Activated effector memory CD4-positive, alpha-beta T cell treated with anti-CD3 and anti-CD28 coated beads, Interleukin-2, amount 50 U/mL, for 16 hours (primary cell): Measurements from ENCODE around the gene DCANP1.
"Not testable (repeated sequence)": the region's sequence is repeated elsewhere in the genome, so short reads cannot be mapped to it uniquely, and the experiment has no call there.

ENCODE experiments used
- DNase-seq: peaks from one replicate; pipeline ENCODE4 v3.0.0-alpha.2; 2020

The DCANP1 gene, protein sequence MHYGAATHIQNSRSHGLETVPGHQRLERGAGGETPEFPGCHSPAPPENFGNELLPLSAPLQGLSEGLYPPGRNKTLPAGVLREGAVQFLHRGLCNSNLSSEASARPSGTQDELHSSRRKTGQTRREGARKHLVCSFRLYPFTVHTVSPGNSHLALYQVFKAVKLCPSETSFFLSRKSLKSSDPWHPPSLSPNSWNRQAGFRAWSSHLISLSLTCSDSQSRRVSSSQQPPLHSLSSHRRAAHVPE

DNA sequence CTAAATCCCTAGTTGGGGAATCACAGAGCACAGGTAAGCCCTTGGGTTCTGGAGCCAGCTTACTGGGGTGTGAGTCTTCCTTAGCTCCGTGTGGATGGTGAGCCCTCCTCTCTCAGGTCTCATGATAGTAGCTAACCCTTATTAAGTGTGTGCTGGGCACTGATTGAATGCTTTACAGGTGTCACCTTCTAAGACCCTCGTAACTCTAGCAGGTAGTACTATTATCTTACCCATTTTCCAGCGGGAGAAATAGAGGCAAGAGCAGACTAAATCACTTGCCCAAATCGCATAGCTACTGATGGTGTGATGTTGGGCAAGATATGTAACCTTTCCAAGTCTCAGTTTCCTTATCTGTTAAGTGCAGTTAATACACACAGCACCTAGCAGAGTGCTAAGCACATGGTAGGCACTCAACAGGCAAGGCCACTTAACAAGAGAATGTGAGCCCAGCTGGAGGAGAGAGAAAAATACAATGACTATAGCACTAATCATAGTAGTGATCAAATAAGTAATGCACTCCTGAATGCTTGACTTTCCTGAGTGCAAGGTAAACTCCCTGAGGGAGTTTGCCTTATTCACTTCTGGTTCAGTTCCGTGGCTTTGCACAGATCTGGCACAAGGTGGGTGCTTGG is at the start of gene DCANP1:
DCANP1 (minus strand) TSS at position 51 of the 632 bp plus-strand sequence. CDS start 240 bp downstream, outside the sequence.
- DNase-seq = no peak

DNA sequence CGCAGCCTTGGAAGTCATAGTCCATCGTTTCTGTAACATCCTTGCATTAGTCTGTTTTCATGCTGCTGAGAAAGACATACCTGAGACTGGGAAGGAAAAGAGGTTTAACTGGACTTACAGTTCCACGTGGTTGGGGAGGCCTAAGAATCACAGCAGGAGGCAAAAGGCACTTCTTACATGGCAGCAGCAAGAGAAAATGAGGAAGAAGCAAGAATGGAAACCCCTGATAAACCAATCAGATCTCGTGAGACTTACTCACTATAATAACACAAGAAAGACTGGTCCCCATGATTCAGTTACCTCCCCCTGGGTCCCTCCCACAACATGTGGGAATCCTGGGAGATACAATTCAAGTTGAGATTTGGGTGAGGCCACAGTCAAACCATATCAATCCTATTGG is 48.4 kb upstream of the DCANP1 start:
- DNase-seq = not testable (repeated sequence)

GRCh38 chr5:135494196-135494595 is 47.0 kb upstream of the DCANP1 start:
- DNase-seq = no peak

DNA sequence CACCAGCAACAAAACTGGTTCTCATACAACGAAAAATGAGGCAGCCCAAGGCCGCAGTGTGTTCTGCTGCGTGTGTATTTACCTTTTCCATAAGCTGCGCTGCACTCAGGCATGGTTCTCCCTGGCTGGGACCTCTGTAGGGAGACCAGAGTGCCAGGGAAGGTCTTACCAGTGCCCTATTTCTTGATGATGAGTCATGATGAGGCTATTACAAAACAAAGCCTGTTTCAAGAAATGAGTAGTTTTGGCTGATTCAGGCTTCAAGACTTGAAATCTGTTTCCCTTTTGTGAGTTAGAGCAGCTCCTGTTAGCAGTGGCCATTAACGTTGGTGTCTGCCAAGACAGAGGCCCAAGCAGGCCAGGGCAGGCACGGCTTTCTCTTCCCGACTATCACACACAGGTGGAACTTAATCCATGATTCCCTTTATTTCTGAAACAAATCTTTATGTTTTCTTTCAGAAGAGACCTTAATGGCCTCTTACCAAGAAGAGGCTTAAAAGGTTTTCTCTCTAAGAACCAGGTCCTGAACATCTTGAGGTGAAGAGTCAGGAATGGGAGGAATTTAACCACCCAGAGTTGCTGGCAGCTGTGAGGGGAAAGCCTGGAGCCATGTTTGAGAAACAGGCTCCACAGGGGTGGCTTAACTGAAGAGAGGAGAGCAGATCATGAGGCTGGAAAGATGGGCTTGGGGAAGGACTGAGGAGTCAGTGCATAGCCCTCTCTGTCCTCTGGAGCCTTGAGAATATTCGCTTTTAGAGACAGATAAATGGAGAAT is 46.4 kb upstream of the DCANP1 start:
- no peak for DNase-seq

DNA sequence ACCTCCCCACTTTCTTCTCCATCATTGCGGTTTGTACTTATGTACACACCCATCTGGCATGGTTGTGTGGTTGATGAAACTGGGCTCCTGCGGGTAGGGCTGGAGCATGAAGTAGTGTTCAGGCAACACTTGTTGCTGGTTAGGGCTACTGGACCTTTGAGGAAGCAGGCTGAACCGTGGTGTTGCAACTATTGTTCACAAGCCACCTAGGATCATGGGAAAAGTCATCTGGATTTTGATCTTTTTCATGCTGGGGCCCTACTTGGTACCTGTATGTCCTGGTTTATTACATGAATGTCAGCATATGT is 45.1 kb upstream of the DCANP1 start:
- no peak for DNase-seq

DNA sequence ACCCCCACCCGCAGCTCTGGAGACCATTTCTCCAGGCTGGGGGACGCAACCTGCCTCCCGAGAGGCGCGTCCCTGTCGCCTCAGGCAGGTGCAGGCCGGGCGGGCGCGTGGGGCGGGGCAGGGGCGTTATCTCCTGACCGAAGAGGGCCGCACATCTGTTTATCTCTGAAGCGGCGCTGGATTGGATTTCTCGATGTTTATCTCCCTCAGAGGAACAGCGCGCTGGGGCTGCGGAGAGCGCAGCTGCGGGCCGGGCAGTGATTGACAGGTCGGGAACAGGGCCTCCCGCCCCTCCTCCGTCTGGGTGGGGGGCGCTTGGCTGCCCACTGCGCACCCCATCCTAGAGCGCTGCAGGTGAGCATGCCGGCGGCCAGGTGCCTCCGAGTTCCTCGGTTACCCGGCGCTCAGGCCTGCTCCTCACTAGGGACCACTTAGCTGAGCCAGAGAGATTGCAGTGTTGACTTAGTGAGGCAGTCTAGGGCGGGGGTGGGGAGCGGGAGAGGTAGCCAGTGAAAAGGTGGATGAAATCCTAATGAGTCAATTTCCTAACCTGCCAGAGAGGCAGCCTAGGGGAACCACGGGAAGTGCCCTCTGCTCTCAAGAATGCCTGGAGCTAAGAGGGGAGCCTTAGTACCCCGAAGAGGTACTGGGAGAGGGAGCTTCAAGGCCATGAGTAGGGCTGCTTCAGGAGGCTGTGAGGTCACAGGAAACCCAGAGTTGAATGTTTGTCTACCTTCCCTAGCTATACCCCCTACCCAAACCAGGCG is 44.6 kb upstream of the DCANP1 start:
- peak; percentile 37 for DNase-seq

DNA sequence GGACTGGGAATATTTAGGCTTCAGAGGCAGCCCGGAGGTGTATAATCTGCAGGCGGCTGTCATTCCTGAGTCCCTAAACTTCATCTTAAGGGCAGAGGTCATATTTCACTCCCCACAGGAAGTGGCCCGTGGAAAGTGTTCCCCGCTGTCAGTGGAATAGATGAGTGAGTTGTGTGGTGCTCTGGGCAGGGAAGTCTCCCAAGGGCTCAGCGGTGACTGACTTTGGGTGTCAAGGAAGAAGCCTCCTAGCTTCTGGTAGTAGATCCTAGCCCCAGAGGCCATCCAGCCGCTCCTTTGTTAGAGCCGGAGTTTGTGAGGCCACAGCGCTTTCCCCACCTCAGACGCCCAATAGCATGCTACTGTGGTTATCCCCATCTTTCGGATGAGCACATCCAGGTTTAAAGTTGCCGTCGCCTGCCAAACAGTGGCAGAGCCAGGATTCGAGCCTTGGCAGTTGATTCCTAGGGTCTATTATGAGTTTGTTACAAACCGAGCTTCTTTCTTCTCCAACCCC is 43.9 kb upstream of the DCANP1 start:
- peak; percentile 56 for DNase-seq

DNA sequence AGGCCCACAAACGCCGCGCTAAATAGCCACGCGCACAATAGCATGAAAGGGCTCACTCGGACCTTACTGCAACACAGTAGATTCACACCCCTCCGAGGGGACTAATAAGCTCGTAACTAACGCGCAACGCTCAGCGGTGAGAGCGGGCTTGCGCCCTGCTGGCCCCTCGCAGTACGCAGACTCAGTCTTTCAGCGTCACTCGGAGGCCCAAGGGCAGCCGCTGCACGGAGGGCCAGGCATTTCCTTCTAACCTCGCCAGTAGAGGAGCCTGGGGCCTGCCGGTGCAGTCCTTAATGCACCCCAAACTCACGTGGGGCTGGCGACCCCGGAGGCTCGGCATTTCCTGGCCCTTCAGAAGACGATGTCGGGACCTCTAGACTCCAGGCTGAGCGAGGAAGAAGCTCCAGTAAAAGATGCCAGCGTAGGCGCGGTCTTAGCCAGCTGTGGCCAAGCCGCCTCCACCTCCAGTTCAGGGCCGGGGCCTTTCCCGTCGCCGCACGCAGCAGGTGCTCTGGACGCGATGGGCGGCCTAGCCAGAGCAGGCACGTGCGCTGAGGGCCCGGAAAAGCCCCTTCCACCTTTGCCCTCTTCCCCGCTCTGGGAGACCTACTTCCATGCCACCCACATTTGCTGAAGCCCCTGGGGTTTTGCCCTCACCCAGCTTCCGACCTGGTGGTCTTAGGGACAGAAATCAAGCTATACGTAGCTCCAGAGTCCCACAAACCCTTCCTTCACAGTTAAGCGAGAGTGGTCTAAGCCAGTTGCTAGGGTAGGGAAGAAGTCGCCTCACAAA is 43.3 kb upstream of the DCANP1 start:
- DNase-seq = peak; percentile 53

DNA sequence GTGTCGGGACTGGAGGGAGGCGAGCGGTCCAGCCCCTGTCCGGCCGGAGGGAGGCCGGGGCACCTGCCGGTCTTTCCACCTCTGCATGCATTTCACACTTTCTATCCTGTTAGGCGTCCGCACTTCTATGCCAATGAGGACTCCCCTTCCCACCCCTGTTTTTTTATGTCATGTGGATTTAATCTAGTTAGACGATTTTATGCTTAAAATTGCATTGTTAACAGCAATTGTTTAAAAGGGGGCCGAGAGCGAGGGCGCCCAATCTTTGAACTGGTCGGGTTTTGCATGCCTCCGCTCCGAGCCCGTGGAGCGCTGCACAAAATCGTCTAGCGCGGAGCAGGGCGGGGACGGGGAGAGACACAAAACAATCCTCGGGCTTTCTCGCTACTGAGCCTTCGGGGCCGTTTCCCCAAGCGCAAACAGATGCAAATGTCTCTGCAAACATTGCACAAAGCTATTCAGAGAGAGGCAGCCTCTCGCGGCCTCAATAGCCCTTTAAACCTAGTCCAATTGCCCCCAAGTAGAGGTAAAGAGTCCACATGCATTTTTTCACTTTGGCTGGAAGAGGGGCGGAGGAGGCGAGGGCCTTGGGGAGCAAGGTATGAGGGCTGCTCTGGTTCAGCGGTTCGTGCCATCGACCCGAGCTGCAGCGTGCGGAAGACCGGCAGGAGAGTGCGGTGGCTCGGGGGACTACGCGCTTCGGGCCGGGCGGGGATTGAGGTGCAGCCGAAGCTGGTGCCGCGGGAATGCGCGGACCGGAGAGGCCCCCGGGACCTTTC is 42.5 kb upstream of the DCANP1 start:
- peak; percentile 50 for DNase-seq

DNA sequence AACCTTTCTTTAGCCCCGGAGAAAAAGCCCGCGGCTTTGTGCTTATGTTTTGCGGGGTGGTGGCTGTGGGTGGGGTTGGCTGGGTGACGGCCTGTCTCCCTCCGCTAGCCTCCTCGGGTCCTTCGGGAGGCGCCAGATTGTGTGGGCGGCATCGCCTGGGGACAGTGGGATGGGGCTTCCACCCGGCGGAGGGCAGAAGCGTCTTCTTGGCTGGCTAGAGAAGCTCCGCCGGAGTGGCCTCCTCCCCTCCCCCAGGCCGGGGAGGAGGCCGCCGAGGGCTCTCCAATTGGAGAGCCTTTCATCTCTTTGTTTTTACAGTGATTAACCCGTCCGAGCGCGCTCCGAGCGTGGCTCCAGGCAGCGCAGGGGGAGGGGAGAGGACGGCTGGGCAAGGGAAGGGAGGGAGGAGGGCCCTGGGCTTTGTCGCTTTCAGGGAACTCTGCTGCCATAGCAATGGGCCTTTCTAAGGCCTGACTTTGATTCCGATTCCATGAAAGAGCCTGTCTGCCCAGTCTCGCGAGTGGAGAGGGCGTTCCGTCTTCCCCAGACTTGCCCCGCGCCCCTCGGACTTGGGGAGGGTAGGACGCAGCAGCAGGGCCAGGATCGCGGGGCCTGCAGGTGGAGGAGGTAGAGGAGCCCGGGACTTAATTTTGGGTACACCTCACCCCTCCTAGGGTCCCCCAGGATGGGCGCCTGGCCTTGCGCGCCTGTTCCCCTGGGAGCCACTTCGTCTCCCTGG is 41.7 kb upstream of the DCANP1 start:
- peak; percentile 43 for DNase-seq

GRCh38 chr5:135487839-135488514 is 40.8 kb upstream of the DCANP1 start:
- peak; percentile 28 for DNase-seq

DNA sequence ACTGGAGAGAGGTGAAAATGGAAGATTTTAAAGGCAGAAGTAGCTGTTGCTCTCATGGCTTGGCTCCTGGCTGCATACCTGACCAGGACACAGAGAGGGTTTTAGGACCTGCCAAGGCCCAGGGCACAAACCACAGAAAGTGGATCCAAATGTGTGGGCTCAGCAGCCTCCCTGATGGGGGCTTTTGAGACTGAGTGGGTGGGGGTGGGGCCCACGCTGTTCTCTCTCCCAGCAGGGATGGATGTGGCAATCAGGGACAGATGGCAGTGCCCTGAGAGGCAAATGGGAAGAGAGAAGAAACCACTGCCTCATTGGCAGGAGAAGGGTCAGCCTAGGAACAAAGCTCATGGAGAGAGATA is 39.9 kb upstream of the DCANP1 start:
- DNase-seq = no peak

DNA sequence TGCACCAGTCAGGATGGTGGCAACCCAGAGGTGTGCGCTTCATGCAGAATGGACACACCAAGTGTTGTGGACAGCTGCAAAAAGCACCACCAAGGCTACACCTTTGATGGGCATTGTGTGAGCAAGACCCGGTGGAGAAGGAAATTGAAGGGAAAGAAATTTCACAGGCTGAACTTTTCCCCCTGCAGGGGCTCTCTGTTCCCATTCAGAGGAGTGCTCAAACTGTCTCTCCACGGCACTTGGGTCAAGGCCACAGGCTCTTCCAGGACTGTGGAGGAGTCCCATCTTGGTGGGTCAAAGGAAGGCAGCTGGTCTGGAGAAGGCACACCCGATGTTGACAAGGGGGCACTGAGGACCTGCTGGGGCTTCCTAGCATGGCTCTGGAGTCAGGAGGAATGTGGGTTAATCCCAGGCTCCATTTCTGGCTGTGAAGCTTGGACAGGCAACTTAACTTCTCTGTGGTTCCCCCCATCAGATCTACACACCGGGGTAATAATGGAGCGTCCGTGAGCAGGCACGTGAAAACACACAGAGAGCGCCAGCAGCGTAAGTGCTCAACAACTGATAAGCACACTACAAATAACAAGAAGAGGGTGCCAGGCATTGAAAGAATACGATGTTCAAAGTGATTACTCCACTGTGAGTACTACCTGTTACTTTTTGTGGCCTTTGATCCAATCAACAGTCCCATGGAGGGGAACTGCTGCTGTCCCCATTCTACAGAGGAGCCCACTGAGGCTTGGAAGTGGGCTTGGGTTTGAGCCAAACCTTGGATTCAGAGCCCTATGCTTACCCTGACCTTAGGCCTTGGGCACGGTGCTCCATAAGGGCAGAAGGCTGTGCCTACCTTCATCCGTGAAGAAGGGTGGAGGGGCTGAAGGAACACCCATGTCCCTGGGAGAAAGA is 39.2 kb upstream of the DCANP1 start:
- peak; percentile 53 for DNase-seq

- peak; percentile 12 for DNase-seq
Observed at GRCh38 chr5:135484674-135485086, 37.5 kb upstream of the DCANP1 start.

DNA sequence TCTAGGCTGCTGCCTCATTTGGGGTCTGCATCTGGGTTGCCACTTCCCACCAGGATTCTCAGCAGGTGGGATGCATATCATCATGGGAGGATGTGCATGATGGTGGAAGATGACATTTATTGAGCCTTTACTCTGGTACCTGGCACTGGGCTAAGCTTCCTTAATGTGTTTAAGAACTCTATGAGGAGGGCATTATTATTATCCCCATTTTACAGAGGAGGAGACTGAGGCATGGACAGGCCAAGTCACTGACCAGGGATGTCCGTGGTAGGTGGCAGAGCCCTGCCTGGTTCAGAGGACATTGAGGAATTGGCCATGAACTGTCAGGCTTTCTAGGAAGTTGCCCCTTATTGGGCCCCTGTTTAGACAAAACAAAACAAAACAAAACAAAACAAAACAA is 36.1 kb upstream of the DCANP1 start:
- no peak for DNase-seq

GRCh38 chr5:135482381-135482933 is 35.3 kb upstream of the DCANP1 start:
- peak; percentile 53 for DNase-seq

GRCh38 chr5:135481909-135482311 is 34.8 kb upstream of the DCANP1 start:
- DNase-seq = peak; percentile 33

DNA sequence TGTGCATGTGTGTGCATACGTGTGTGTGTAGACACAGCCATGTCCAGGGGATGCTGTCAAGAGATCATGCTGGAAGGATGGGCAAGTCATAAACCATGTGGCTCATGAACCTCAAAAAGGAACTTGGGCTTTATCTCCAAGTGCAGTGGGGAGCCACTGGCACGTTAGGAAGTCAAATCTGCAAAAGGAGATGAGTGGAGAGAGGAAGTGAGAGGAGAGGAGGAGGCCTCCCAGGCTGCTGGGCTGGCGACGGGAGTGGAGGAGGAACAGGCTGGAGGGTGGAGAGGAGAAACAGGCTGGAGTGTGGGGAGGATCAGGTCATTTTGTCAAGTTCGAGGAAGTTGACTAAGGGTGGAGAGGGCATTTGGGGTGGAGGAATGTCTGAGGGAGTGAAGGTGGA is 34.2 kb upstream of the DCANP1 start:
- peak; percentile 22 for DNase-seq

- DNase-seq = no peak
Observed at GRCh38 chr5:135480511-135480910, 33.4 kb upstream of the DCANP1 start.
